Measurements from ENCODE around the gene ADAT2. TPM values are rescaled to one million over a fixed set of nuclear protein-coding genes. Genes with fewer than 3 reads are reported as not detected.

ADAT2 gene
- total RNA-seq, 1 donor from 2014 or later, result 10.3 TPM

GRCh38 chr6:143374014-143374413, 76.5 kb downstream of the ADAT2 start:
- H3K27me3 Mint-ChIP-seq, result peaks cover under 1% of the 10 kb centered on the region
- no peaks in the 10 kb centered on the region for H3K9me3 Mint-ChIP-seq
- no peaks in the 10 kb centered on the region for H3K36me3 Mint-ChIP-seq
- TF ChIP-seq CTCF (conservative IDR thresholded peaks at IDR 0.05), result no peak
- H3K27ac Mint-ChIP-seq, result no peak overlapping the region
- DNase-seq (ENCODE audit: extremely low spot score, unreplicated experiment), result no peak
- no peak overlapping the region for H3K4me3 Mint-ChIP-seq
- H3K4me1 Mint-ChIP-seq (ENCODE audit: unreplicated experiment), result no peaks in the 10 kb centered on the region

Other genes with a start within 250 kb of the ADAT2 start
- gene PEX3, start 110 bp upstream of the ADAT2 start, total RNA-seq (ENCODE audit: low replicate concordance), result 12.8 and 13.1 TPM in 2 replicates
- gene FUCA2, start 61.0 kb upstream of the ADAT2 start, total RNA-seq (ENCODE audit: low replicate concordance), result 48.0 and 71.9 TPM in 2 replicates
- gene PHACTR2, start 227.3 kb upstream of the ADAT2 start, total RNA-seq (ENCODE audit: low replicate concordance), result 59.2 and 69.9 TPM in 2 replicates

Data from type B pancreatic cell (in vitro differentiated cells).